CD4-positive, alpha-beta T cell treated with Interferon alpha-2 for 1 hour (primary cell): ENCODE results near the gene PARVA.

Source experiments
- DNase-seq, 2 donors: peaks; one replicate each; pipeline ENCODE4 v3.0.0-alpha.2; 2020 to 2022

The PARVA gene

GRCh38 chr11:12460466-12460865 is 83.1 kb downstream of the PARVA start:
- DNase-seq: no peak

- no peak for DNase-seq
Measured at GRCh38 chr11:12461516-12461915, 84.1 kb downstream of the PARVA start.

GRCh38 chr11:12464303-12464702 is 86.9 kb downstream of the PARVA start:
- no peak for DNase-seq

DNA sequence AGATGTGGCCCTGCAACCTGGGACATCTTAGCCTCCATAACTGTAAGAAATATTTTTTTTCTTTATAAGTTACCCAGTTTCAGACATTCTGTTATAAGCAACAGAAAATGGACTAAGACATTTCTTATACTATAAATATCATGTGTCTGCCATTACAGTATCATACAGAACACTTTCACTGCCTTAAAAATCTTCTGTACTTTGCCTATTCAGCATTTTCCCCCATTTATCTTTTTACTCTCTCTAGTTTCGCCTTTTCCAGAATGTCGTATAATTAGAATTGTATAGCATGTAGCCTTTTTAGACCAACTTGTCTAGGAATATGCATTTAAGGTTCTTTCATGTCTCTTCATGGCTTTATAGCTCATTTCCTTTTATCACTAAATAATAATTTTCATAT is 88.0 kb downstream of the PARVA start:
- no peak for DNase-seq

GRCh38 chr11:12467610-12468009 is 90.2 kb downstream of the PARVA start:
- no peak for DNase-seq

DNA sequence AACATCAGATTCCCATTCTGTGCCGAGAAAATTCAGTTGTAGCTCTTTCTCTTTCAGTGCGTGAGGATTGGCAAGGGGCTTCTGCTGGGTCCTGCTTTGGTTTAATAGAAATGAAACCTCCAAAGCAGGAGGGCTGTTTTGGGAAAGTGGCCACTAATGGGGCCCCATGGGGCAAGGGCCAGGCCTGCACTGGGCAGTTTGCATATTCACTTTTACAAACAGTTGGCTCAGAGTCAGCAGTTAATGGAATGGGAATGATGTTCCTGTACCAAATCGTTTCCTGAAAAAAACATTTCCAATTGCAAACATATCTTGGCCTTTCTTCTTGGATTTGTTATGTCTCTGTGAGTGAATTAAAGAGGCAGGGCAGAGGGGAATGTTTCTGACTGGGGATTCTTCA is 92.1 kb downstream of the PARVA start:
- no peak for DNase-seq

DNA sequence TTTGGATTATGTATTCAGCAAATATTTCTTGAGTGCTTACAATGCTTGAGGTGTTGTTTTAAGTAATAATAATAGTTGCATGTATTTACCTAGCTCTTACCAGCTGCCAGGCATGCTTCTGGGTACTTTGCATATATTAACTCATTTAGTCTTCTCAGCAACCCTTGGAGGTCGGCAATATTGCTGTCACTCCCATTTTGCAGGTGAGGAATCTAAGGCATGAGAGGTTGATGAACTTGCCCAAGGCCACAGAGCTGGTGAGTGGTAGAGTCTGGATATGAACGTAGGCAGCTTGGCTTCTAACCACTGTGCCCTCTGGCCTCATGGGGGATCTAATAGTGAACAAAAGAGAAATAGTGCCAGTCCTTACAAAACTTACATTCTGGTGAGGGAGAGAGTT is 92.9 kb downstream of the PARVA start:
- DNase-seq: no peak

DNA sequence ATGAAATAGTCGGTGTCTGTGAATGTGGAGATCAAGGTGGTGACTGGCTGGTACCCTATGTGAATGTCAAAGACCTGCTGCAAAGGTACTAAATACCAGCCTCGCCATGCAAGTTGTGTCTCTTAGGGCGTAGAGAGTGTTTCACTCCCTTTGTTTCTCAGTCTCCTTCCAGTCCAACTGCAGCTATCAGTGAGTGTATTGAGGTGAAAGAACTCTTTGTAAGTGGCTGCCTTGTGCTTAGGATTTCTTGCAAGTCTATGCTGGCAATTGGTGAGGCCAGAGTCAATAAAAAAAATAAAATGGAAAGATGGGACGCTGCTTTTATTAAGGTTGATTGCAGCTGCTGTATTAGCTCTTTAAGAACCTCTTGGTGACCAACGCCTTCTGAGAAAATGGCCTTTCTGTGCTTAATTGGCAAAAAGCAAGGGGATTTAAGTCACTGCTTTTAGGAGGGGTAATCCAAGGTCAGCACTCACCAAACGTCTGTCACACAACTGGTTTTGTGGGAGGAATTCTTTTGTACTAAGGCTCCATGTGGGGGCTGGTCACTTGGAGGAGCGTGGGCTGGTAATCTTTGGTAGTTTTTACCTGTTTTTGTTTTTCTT is 95.1 kb downstream of the PARVA start:
- DNase-seq: no peak

GRCh38 chr11:12473381-12473780 is 96.0 kb downstream of the PARVA start:
- no peak for DNase-seq

GRCh38 chr11:12474871-12475270 is 97.5 kb downstream of the PARVA start:
- DNase-seq: no peak

DNA sequence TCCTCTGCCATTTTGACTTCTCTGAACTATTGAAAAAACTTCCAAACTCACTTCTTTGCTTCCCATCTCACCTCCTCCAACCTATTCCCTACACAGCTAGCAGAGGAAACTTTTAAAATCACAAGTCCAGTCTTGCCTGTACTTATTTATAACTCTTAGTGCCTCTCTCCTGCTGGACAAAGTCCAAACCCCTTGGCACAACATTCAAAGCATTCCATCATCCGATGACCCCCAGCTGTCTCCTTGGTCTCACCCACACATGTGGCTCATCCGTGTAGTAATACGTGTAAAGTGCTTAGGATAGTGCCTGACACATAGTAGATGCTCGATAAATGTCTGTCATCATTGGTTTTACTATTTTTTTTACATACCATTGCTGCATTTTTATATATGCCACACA is 101.4 kb downstream of the PARVA start:
- DNase-seq: no peak

- no peak for DNase-seq
Measured at GRCh38 chr11:12480401-12480800, 103.0 kb downstream of the PARVA start.

GRCh38 chr11:12482839-12483238 is 105.5 kb downstream of the PARVA start:
- DNase-seq: no peak

- DNase-seq: no peak
Measured at GRCh38 chr11:12483604-12484003, 106.2 kb downstream of the PARVA start.

- DNase-seq: no peak
Measured at GRCh38 chr11:12485328-12485727, 108.0 kb downstream of the PARVA start.

DNA sequence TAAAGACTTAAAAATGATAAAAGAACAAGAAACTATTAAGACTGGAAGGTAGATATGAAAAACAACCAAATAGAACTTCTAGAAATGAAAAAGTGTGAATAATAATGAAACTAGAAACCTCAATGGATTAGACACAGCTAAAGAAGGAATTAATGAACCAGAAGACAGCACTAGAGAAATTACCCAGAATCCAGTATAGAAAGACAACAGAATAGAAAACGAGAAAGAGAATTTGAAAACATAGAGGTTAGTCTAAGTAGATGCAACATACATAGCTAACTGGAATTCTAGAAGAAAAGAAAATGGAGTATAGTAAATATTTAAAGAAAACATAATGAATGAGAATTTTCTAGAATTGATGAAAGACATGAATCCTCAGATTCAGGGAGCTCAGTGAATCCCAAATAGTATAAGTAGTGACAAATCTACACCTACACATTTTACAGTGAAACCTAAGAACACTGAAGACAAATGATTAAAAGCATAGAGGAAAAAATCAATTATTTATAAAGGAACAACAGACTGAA is 111.9 kb downstream of the PARVA start:
- DNase-seq: no peak

DNA sequence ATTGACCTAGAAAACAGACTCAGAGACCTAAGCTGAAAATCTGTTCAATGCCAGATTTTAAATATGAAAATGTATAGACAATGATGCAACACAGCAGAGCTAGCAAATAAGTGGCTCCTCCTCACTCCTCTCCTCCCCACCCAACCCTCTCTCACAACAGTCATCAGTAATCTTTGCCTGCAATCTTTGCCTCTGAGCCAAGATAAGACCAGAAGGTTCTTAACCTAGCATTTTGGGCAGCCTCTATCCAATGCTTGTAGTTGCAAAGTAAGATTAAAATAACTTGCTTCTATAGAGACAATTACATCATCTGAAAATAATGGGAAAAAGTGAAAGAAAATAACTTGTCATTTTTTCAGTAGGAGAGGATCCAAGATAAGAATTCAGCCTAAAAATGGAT is 117.3 kb downstream of the PARVA start:
- DNase-seq: no peak

GRCh38 chr11:12496181-12497025 is 119.0 kb downstream of the PARVA start:
- DNase-seq: no peak

- DNase-seq: no peak
Measured at GRCh38 chr11:12497431-12497830, 120.1 kb downstream of the PARVA start.

- no peak for DNase-seq
Measured at GRCh38 chr11:12499071-12499470, 121.7 kb downstream of the PARVA start.

GRCh38 chr11:12502046-12502445 is 124.7 kb downstream of the PARVA start:
- no peak for DNase-seq

GRCh38 chr11:12503039-12503484 is 125.7 kb downstream of the PARVA start:
- DNase-seq: no peak

- DNase-seq: no peak
Measured at GRCh38 chr11:12503886-12504285, 126.5 kb downstream of the PARVA start.

DNA sequence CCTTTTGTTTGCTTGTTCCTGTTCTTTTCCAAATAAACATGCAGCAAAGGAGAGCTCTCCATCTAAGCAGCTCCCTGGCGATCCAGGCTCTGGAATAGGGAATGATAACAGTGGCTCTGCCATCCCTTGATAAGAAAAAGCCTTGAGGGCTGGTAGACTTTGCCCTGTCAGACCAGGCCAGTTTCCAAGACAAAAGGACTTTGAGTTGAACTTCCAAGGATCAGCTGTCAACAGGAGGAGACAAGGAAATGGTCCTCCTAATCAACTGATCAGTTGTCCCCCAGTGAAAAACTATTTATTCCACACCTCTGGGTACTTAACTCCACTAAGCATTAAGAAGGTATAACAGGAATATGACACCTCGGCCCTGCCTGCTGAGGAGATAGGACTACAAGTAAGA is 127.8 kb downstream of the PARVA start:
- DNase-seq: no peak
